HTR-8/SVneo (cell line): ENCODE data around the gene TRIM71.
"Not testable (repeated sequence)": the region's sequence is repeated elsewhere in the genome, so short reads cannot be mapped to it uniquely, and the experiment has no call there.

Experiments used
- DNase-seq: peaks from one replicate; pipeline ENCODE4 v3.0.0; 2011; ENCODE audit warnings: low spot score, mixed read lengths; ENCODE audit not compliant: insufficient read length
- FAIRE-seq: peaks from 2 replicates; lab custom pipeline; 2011; peaks lifted over from hg19 to GRCh38; lab: Jason Lieb, UNC

Gene TRIM71

DNA sequence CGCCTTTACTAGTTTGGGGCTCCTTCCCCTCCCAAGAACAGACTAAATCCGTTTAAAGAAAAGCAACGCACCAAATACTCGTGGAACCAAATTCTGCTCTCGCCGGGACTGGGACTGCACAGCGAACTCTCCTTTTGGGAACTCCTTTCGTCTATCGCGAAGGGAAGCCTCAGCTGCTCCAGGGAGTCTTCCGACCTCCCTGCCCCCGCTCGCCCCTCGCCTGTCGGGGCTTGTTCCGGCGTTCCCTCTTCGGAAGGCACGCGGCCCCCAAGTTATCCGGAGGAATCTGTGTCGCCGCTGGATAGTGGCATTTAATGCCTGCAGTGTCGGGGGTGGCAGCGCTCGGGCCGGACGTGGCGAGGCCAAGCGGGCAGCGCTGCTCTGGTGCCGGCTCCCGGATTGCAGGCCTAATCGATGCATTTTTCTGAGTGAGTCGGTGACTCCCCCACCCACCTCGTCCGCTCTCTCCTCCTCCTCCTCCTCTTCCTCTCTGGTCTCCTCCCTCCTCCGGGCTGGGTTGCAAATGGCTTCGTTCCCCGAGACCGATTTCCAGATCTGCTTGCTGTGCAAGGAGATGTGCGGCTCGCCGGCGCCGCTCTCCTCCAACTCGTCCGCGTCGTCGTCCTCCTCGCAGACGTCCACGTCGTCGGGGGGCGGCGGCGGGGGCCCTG lies at the start of gene TRIM71:
Gene TRIM71 (plus strand): TSS at position 440 of the 671 bp plus-strand sequence. CDS start 84 bp downstream, at position 524.
- FAIRE-seq (no peak), DNase-seq (no peak)

DNA sequence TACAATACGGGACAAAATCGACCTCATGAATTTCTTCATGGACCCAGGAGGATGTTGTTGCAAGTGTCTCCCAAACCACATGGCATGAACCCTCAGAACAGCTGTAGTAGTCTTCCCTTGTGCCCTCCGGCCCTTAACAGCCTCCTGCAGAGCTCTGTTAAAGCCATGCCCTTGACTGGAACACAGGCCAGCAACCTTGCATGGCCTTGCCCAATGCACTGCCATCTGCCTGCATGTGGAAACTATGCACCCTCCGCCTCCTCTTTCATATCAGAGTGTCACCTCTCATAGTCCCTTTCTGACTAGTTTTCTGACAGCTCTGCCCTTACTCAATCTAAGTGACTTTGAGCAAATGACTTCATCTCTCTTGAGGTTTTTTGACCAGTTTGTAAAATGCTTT lies 39.4 kb upstream of the TRIM71 start:
- DNase-seq, result no peak

GRCh38 chr3:32780071-32780734 lies 37.6 kb upstream of the TRIM71 start:
- DNase-seq, result no peak
- FAIRE-seq, result no peak

More for the DNA sequence above, 39.4 kb upstream of the TRIM71 start:
- FAIRE-seq, result no peak

- peak; percentile 62 for DNase-seq
These were observed 37.0 kb upstream of the TRIM71 start for GRCh38 chr3:32780735-32781210.

DNA sequence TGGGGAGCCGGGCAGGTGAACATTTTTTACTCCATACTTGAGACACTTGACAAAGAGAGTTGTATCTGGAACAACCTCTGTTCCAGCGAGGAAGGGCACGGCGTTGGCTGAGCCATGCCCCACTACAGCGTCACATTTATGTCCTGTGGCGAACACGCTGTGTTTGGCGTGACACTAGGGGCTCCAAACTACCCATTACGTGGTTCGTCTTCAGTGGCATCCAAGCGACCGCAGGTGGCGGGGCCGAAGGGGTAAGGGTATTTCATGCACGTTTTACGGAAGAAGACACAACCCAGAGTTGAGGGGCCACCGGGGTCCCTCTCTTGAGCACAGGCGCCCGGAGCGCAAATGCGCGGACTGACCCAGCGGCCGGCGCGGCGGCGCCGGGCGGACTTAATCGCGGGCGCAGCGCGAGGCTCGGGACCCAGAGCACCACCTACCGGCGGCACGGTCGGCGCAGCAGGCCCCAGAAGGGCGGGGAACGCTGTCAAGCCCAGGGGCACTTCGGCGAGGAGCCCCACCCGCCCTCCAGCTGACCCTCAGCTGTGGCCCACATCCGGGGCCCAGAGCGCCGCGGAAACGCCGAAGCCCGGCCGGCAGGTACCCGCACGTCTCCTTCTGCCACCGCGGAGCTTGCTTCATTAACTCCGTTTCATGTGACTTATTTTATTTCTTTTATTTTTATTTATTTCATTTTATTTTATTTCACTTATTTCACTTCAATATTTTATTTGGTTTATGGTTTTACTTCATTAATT lies 36.4 kb upstream of the TRIM71 start:
- peak; percentile 66 for FAIRE-seq
- DNase-seq, result peak; percentile 90

More at GRCh38 chr3:32780735-32781210, 37.0 kb upstream of the TRIM71 start:
- no peak for FAIRE-seq

DNA sequence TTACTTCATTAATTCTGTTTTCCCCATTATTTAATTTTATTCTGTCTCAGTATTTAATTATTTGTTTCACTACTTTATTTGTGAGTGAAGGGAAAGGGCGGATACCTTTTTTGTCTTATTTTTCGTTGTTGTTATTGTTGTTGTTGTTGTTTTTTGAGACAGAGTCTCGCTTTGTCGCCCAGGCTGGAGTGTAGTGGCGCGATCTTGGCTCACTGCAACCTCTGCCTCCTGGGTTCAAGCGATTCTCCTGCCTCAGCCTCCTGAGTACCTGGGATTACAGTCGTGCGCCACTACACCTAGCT lies 35.9 kb upstream of the TRIM71 start:
- not testable (repeated sequence) for FAIRE-seq, DNase-seq

GRCh38 chr3:32782407-32782806 lies 35.4 kb upstream of the TRIM71 start:
- no peak for DNase-seq
- FAIRE-seq, result no peak

DNA sequence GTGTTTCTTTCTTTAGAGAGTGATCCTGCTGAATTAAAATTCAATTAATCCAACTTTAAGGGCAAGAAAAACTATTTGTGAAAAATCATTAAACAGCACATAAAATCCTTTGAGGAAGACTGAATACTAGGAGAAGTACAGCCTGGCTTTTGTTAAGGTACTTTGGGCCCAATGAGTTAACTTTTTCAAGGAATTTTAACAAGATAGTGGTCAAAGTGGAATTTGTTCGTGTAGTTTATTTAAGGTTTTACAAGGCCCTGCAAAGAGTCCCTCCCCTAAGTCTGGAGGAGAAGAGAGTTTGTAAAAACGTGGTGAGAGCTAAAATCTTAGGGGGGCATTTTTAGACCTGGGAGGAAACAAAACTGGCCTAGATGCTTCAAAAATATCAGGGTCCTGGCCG lies 26.0 kb upstream of the TRIM71 start:
- DNase-seq, result no peak
- FAIRE-seq, result no peak

- FAIRE-seq, result no peak
- DNase-seq, result no peak
These were observed 23.1 kb upstream of the TRIM71 start for GRCh38 chr3:32794487-32795308.

DNA sequence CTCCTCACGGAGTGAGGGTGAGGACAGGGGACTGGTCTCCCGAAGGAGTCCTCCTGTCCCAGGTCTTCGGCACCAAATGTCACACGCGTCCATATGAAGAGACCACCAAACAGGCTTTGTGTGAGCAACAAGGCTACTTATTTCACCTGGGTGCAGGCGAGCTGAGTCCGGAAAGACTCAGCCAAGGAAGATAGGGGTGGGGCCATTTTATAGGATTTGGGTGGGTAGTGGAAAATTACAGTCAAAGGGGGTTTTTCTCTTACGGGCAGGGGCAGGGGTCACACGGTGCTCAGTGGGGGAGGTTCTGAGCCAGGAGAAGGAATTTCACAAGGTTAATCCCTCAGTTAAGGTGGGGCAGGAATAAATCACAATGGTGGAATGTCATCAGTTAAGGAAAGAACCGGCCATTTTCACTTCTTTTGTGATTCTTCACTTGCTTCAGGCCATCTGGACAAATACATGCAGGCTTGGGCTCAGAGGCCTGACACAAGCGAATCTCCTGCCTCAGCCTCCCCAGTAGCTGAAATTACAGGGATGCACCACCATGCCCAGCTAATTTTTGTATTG lies 21.3 kb upstream of the TRIM71 start:
- not testable (repeated sequence) for FAIRE-seq, DNase-seq

- no peak for DNase-seq
- FAIRE-seq, result no peak
These were observed 20.0 kb upstream of the TRIM71 start for GRCh38 chr3:32797776-32798175.

DNA sequence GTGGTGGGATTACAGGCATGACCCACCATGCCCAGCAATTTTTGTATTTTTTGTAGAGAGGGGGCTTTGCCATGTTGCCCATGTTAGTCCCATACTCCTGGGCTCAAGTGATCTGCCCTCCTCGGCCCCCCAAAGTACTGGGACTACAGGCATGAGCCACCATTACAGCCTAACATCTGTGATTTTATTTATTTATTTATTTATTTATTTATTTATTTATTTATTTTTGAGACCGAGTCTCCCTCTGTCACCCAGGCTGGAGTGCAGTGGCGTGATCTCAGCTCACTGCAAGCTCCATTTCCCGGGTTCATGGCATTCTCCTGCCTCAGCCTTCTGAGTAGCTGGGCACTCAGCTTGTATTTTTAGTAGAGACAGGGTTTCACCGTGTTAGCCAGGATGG lies 16.4 kb upstream of the TRIM71 start:
- not testable (repeated sequence) for DNase-seq, FAIRE-seq

- no peak for DNase-seq
- FAIRE-seq, result no peak
These were observed 4.6 kb upstream of the TRIM71 start for GRCh38 chr3:32813180-32813579.

GRCh38 chr3:32814361-32814760 lies 3.4 kb upstream of the TRIM71 start:
- DNase-seq (no peak), FAIRE-seq (no peak)

- no peak for FAIRE-seq
- DNase-seq, result no peak
These were observed 1.9 kb upstream of the TRIM71 start for GRCh38 chr3:32815841-32816438.

GRCh38 chr3:32816439-32817256 lies 1.1 kb upstream of the TRIM71 start:
- FAIRE-seq (no peak), DNase-seq (no peak)

GRCh38 chr3:32817257-32817557 lies 590 bp upstream of the TRIM71 start:
- DNase-seq (no peak), FAIRE-seq (no peak)

DNA sequence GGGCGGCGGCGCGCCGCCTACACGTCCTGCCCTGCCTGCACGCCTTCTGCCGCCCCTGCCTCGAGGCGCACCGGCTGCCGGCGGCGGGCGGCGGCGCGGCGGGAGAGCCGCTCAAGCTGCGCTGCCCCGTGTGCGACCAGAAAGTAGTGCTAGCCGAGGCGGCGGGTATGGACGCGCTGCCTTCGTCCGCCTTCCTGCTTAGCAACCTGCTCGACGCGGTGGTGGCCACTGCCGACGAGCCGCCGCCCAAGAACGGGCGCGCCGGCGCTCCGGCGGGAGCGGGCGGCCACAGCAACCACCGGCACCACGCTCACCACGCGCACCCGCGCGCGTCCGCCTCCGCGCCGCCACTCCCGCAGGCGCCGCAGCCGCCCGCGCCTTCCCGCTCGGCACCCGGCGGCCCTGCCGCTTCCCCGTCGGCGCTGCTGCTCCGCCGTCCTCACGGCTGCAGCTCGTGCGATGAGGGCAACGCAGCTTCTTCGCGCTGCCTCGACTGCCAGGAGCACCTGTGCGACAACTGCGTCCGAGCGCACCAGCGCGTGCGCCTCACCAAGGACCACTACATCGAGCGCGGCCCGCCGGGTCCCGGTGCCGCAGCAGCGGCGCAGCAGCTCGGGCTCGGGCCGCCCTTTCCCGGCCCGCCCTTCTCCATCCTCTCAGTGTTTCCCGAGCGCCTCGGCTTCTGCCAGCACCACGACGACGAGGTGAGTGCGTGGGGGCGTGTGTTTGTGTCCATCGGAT lies 602 bp downstream of the TRIM71 start:
- FAIRE-seq (no peak), DNase-seq (no peak)
